ENCODE data around the gene ZNF211. TPM values are rescaled to one million over a fixed set of nuclear protein-coding genes. Genes with fewer than 3 reads are reported as not detected.

Gene ZNF211
- total RNA-seq, 2 donors from 2014 or later: 8.4 to 14.0 TPM

DNA sequence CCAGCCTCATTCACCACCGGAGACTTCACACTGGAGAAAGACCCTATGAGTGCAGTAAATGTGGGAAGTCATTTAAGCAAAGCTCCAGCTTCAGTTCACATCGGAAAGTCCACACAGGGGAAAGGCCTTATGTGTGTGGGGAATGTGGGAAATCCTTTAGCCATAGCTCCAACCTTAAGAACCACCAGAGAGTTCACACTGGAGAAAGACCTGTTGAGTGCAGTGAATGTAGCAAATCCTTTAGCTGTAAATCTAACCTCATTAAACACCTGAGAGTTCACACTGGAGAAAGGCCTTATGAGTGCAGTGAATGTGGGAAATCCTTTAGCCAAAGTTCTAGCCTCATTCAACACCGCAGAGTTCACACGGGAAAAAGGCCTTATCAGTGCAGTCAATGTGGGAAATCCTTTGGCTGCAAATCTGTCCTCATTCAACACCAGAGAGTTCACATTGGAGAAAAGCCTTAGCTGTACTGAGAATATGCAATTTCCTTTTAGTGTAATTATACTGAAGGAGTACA is 8.8 kb downstream of the ZNF211 start:
- peaks cover 66% of the 10 kb centered on the region for H3K36me3 Mint-ChIP-seq (ENCODE audit: low read depth)
- H3K27ac Mint-ChIP-seq: no peak overlapping the region
- H3K9me3 Mint-ChIP-seq: peaks cover 39% of the 10 kb centered on the region
- no peak overlapping the region for H3K4me3 Mint-ChIP-seq
- H3K4me1 Mint-ChIP-seq: no peaks in the 10 kb centered on the region
- no peaks in the 10 kb centered on the region for H3K27me3 Mint-ChIP-seq
- no peak for ATAC-seq (replicated peaks)

DNA sequence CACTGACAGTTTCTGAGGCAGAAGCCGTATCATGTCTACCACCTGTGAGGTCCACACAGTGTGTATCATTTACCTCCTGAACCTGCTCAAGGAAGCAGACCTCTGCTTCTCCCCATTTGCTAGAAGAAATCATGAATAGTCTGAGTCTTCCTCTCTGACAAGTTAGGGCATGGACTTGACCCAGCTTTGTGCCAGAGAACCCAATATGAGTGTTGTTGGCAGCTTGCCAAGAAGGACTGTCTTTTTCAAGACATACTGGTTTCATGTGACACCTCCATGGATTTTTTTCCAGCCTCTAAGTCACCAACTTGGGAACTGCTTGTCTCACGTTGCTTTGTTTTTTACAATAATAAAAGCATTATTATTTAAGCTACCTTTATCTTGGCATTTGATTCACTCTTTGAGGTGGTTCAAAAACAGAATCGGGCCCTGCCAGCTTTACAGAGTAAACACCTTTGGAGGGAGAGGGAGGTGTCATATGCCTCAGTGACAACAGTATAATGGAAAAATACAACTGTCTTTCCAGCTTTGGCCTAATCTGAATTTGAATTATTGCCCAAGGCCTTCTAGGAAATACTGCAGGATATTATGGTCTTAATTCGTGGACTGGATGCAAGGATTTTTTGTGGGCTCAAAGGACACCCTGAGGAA is 9.6 kb downstream of the ZNF211 start:
- peaks cover 34% of the 10 kb centered on the region for H3K9me3 Mint-ChIP-seq
- H3K4me3 Mint-ChIP-seq: no peak overlapping the region
- no peaks in the 10 kb centered on the region for H3K4me1 Mint-ChIP-seq
- H3K36me3 Mint-ChIP-seq (ENCODE audit: low read depth): peaks cover 59% of the 10 kb centered on the region
- ATAC-seq (replicated peaks): no peak
- H3K27ac Mint-ChIP-seq: no peak overlapping the region
- H3K27me3 Mint-ChIP-seq: no peaks in the 10 kb centered on the region

DNA sequence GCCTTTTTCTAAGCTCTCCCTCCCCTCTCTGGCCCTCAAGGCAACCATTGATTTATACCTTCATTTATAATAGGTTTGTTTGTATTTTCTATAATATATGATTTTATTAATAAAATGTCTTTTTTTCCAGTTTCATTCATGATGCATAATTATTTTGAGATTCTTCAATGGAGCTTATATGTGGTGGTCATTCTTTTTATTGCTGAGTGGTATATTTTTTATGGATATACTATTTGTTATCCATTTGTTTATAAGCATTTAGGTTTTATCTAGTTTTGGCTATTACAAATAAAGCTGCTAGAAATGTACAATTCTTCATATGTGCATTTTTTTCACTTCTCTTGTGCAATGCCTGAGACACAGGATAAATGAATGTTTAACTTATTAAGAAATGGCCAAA is 10.8 kb downstream of the ZNF211 start:
- no peak for ATAC-seq (replicated peaks)
- Mint-ChIP-seq H3K9me3 (peaks cover 32% of the 10 kb centered on the region), H3K27ac (no peak overlapping the region), H3K4me3 (no peak overlapping the region), H3K36me3 (ENCODE audit: low read depth) (peaks cover 47% of the 10 kb centered on the region), H3K27me3 (no peaks in the 10 kb centered on the region), H3K4me1 (no peaks in the 10 kb centered on the region)

DNA sequence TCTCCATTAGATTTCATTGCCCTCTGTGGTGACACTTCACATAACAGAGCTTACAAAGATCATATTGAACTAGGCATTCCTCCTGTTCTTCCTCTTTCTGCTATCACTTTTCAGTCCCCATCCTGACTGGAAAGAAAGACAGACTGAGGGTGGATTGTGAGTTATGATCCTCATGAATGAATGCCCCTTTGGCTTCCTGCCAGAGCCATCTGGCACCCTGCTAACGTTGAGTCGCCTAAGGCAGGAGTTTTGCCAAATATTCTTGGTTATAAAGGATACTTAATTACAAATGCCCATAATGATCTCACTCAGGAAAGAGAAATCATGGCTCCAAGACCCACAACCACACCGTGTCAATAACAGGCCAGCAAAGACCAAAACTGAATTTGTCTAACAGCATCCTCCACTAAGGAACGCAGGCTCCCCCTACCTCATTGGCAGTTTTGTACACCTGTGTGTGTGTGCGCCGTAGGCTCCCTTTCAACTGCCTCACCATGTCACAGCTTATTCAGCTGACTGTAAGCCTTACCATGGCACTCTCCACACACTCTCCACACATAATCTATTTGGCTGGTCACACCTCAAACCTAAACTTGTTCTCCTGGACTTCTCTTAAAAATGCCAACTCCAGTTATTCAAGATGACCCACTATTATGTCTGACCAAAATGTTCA is 15.5 kb downstream of the ZNF211 start:
- peaks cover 26% of the 10 kb centered on the region for H3K9me3 Mint-ChIP-seq
- H3K36me3 Mint-ChIP-seq (ENCODE audit: low read depth): no peaks in the 10 kb centered on the region
- no peaks in the 10 kb centered on the region for H3K27me3 Mint-ChIP-seq
- peaks cover 8% of the 10 kb centered on the region for H3K4me1 Mint-ChIP-seq
- no peak for ATAC-seq (replicated peaks)
- no peak overlapping the region for H3K27ac Mint-ChIP-seq
- H3K4me3 Mint-ChIP-seq: no peak overlapping the region

DNA sequence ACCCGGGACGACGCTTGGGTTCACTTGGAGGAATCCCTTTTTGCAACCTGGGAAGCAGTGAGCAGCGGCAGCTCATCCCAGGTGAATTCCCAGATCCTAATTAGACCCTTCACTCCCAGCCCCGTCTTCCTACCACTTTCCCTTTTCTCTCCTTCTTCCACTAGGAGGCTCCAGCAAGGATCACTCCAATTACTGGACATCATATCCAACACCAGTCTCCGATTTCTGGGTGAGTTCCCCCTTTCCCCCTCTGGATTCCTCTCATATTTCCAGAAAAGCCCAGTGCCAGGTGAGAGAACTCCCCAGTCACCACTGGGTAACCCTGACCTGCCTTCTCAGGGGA is 18.7 kb downstream of the ZNF211 start:
- Mint-ChIP-seq H3K27ac (no peak overlapping the region), H3K4me3 (peak overlapping the region; percentile 38), H3K27me3 (peaks cover 21% of the 10 kb centered on the region), H3K4me1 (peaks cover 8% of the 10 kb centered on the region), H3K36me3 (ENCODE audit: low read depth) (no peaks in the 10 kb centered on the region), H3K9me3 (peaks cover 39% of the 10 kb centered on the region)
- no peak for ATAC-seq (replicated peaks)

DNA sequence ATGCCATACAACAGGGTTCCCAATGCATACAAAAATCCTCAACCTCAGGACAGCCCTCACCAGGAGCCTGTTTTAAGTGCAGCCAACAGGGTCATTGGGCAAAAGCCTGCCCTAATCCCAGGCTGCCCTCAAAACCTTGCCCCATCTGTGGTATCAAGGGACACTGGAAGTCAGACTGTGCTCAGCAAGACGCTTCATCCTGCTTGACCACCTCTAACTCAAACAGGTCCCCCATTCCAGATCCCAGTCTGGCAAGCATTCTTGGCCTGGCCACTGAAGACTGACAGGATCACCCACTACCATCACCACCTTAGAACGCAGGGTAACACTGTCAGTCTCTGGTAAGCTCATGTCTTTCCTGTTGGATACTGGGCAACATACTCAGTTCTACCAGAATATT is 20.7 kb downstream of the ZNF211 start:
- Mint-ChIP-seq H3K36me3 (ENCODE audit: low read depth) (no peaks in the 10 kb centered on the region), H3K4me1 (peaks cover 8% of the 10 kb centered on the region), H3K27me3 (peaks cover 21% of the 10 kb centered on the region), H3K9me3 (peaks cover 35% of the 10 kb centered on the region), H3K27ac (no peak overlapping the region), H3K4me3 (no peak overlapping the region)
- no peak for ATAC-seq (replicated peaks)

DNA sequence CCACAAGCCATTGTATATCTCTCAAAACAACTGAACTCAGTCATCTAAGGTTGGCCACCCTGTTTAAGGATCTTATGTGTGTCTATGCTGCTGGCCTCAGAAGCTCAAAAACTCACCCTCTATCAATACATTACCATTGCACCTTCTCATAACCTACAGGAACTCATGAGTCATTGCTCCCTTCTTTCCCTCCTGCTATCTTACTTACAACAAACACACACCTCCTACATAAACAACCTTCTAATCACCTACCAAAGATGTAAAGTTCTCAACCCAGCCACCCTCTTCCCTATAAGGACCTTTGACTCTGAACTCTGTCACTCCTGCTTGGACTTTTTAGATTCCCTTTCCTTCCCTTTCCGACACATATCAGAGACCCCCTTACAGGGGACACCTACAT is 22.5 kb downstream of the ZNF211 start:
- Mint-ChIP-seq H3K9me3 (peaks cover 35% of the 10 kb centered on the region), H3K27ac (no peak overlapping the region), H3K4me3 (no peak overlapping the region), H3K36me3 (ENCODE audit: low read depth) (no peaks in the 10 kb centered on the region), H3K4me1 (peaks cover 8% of the 10 kb centered on the region), H3K27me3 (peaks cover 26% of the 10 kb centered on the region)
- ATAC-seq (replicated peaks): no peak

DNA sequence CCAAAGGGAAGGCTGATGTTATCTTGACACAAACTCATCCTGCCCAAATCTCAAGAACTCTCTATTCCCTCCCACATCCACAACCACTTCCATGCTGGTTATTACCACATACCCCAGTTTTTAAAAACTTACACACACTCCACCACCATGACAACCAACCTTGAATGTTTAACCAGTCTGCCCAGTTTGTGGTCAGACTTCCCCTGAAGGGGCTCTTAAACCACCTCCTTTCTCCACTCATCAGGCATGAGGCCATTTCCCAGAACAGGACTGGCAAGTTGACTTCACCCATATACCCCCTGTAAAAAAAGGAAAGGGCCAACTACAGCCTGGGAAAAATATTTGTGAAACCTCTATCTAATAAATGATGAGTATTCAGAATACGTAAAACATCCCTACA is 23.4 kb downstream of the ZNF211 start:
- Mint-ChIP-seq H3K27ac (no peak overlapping the region), H3K27me3 (peaks cover 33% of the 10 kb centered on the region), H3K4me1 (peaks cover 7% of the 10 kb centered on the region), H3K9me3 (peaks cover 35% of the 10 kb centered on the region), H3K36me3 (ENCODE audit: low read depth) (no peaks in the 10 kb centered on the region), H3K4me3 (no peak overlapping the region)
- ATAC-seq (replicated peaks): no peak

DNA sequence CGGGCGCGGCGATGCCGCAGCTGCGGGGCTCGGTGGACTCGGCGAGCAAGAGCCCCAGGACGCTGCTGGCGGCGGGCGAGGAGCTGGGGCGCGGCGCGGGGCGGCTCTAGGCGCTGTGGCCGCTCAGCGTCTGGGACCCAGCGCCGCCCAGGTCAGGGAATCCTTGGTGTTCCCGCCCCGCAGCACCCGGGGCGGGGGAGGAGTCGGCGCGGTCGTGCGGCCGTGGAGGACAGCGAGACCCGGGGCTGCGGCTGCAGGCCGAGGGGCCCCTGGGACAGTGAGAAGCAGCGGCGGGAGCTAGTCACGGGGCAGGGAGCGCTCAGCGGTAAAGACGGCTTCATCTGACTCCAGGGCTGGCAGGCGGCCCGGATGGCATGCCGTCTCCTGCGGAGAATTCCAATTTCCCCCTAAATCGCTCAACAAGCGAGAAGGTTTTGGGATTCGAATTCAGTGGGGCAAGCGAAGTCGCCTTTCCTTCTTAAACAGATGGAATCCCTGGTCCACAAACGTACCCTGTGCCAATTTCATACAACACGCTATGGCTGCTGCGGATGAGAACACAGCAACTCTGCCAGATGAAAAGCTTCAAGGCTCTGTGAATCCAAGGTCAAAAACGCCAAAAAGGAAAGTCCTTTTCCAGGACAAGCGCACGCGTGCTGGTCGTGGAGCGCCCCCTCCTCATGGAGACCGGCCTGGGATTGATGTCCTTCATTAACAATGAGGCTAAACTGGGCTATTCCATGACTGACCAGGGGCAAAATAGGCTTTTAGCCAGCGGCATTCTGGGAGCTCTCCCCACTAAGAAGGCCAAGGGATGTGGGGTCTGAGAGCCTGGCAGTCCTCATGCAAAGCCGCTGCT is 31.5 kb downstream of the ZNF211 start:
- peak; percentile 44 for ATAC-seq (replicated peaks)
- H3K9me3 Mint-ChIP-seq: no peaks in the 10 kb centered on the region

DNA sequence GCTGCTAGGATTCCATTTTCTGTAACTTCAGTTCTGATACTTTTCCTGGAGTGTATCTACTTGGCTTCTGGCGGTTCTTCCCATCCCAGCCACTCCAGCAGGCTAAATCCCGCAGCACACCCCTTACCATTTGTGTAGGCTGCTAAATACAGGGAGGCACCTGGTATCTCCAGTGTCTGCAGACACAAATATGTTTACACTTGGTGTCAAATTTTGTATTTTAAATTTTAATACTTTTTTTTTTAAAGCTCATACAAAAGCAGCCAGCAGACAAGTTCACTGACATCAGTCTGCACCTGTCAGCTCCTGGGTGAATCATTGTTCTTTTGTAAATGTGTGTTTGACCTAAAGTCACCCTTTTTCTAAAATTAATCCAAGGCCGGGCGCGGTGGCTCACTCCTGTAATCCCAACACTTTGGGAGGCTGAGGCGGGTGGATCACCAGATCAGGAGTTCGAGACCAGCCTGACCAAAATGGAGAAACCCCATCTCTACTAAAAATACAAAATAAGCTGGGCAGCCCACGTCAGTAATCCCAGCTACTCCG is 32.4 kb downstream of the ZNF211 start:
- peaks cover 21% of the 10 kb centered on the region for H3K27me3 Mint-ChIP-seq
- no peaks in the 10 kb centered on the region for H3K9me3 Mint-ChIP-seq
- no peaks in the 10 kb centered on the region for H3K4me1 Mint-ChIP-seq
- no peaks in the 10 kb centered on the region for H3K36me3 Mint-ChIP-seq (ENCODE audit: low read depth)
- peak overlapping the region; percentile 69 for H3K4me3 Mint-ChIP-seq
- no peak overlapping the region for H3K27ac Mint-ChIP-seq
- ATAC-seq (replicated peaks): no peak

More for the DNA sequence above, 31.5 kb downstream of the ZNF211 start:
- Mint-ChIP-seq H3K4me1 (no peaks in the 10 kb centered on the region), H3K36me3 (ENCODE audit: low read depth) (no peaks in the 10 kb centered on the region), H3K4me3 (peak overlapping the region; percentile 69), H3K27me3 (peaks cover 25% of the 10 kb centered on the region), H3K27ac (no peak overlapping the region)

DNA sequence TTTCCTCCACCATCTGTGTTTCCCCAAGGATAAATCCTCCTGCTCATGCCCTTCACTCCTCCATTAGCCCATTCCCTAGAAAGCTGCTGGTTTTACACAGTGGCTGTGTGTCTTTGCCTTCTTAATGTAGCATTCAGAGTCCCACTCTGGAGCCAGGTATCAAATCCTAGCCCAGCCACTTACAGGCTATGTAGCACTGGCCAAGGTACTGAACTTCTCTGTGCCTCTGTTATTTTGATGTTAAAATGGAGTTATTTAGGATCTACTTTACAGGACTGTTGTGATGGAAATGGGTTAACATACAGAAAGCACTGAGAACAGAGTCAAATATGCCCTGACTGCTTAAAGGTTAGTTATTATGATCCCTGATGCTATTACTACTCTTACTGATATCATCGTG is 34.3 kb downstream of the ZNF211 start:
- no peak overlapping the region for H3K27ac Mint-ChIP-seq
- H3K4me3 Mint-ChIP-seq: no peak overlapping the region
- H3K27me3 Mint-ChIP-seq: peaks cover 14% of the 10 kb centered on the region
- no peaks in the 10 kb centered on the region for H3K4me1 Mint-ChIP-seq
- no peaks in the 10 kb centered on the region for H3K36me3 Mint-ChIP-seq (ENCODE audit: low read depth)
- no peaks in the 10 kb centered on the region for H3K9me3 Mint-ChIP-seq
- ATAC-seq (replicated peaks): no peak

DNA sequence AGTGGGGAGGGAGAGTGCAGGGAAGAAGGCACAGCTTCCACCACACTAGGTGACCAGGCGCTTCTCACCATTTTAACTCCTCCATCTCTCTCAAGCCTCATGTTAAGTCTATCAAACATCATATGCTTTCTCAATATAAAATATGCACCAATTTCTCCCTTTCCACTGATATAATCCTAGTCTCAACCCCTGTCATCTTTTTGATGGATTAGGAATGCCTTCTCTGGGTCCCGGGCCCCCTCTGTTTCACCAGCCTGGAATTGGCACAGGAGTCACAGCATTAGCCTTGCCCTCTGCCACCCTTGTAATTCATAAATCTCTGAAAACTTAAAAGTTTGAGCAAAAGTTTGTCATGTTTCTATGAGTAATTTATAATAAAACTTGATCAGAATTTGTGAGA is 35.7 kb downstream of the ZNF211 start, which contains the start of gene ZSCAN4:
Gene ZSCAN4 (plus strand): TSS at position 301 of the 400 bp plus-strand sequence. CDS start 7,211 bp downstream, outside the sequence.
- no peak within 1 kb of the TSS for H3K27ac Mint-ChIP-seq
- H3K36me3 Mint-ChIP-seq (ENCODE audit: low read depth): no peaks in the 10 kb centered on the region
- H3K4me3 Mint-ChIP-seq: no peak within 1 kb of the TSS
- H3K4me1 Mint-ChIP-seq: no peaks in the 10 kb centered on the region
- peaks cover 14% of the 10 kb centered on the region for H3K27me3 Mint-ChIP-seq
- H3K9me3 Mint-ChIP-seq: no peaks in the 10 kb centered on the region
- ATAC-seq (replicated peaks): no peak

DNA sequence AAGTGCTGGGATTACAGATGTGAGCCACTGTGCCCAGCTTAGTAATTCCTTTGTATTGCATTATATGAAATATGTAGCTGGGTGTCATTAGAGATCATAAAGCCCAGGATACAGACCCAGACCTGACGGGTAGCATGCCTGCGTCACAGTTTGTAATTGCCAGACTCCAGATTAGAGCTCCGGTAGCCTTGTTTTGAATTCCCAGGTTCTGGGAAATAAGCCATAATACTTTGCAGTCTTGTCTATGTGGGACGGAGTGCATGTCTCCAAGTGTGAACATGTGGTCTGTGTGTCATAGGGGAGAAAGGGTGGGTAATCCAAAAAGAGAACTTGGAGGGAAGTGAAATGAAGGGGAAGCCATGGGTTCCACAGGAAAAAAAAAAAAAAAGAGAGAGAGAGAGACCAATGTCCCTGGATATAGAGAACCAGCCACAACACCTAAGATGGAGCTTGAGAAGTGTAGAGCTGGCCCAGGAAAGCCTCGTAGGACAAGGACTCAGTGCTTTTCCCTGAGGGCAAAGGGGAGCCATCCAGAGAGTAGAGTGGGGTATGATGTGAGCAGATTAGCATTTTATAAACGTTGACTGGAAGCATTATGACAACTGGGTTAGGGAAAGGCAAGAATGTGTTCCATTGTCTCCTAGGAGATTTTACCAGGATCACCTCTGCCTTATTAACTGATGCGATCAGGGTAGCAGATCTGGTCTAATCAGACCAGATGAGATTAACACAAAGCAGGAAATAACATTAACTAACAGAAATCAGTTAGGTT is 38.3 kb downstream of the ZNF211 start:
- no peak overlapping the region for H3K27ac Mint-ChIP-seq
- H3K27me3 Mint-ChIP-seq: peaks cover 9% of the 10 kb centered on the region
- ATAC-seq (replicated peaks): no peak
- no peak overlapping the region for H3K4me3 Mint-ChIP-seq
- no peaks in the 10 kb centered on the region for H3K9me3 Mint-ChIP-seq
- no peaks in the 10 kb centered on the region for H3K36me3 Mint-ChIP-seq (ENCODE audit: low read depth)
- no peaks in the 10 kb centered on the region for H3K4me1 Mint-ChIP-seq

DNA sequence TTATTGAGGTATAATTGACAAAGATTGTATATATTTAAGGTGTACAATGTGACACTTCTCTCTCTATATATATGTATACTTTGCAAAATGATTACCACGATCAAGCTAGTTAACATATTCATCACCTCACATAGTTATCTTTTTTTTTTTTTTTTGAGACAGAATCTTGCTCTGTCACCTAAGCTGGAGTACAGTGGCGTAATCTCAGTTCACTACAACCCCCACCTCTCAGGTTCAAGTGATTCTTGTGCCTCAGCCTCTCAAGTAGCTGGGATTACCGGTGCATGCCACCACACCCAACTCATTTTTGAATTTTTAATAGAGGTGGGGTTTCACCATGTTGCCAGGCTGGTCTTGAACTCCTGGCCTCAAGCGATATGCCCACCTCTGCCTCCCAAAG is 39.5 kb downstream of the ZNF211 start:
- Mint-ChIP-seq H3K9me3 (no peaks in the 10 kb centered on the region), H3K4me1 (no peaks in the 10 kb centered on the region), H3K4me3 (no peak overlapping the region), H3K27ac (no peak overlapping the region), H3K27me3 (peaks cover 11% of the 10 kb centered on the region), H3K36me3 (ENCODE audit: low read depth) (no peaks in the 10 kb centered on the region)
- ATAC-seq (replicated peaks): no peak
